CD4-positive, CD25-positive, alpha-beta regulatory T cell (primary cell): Measurements from ENCODE around the gene STAT3. TPM values are rescaled to one million over a fixed set of nuclear protein-coding genes. Genes with fewer than 3 reads are reported as not detected.
"Not testable (repeated sequence)": the region's sequence is repeated elsewhere in the genome, so short reads cannot be mapped to it uniquely, and the experiment has no call there.

Source experiments
- ATAC-seq, 2 donors: fragments of 150-1000 bp; cut with Tn5 transposase; one replicate each; pipeline ENCODE4 v1.10.0; 2021; ENCODE audit warnings: low read depth in 2 of 2, moderate number of reproducible peaks in 2 of 2, moderate library complexity in 1 of 2
- DNase-seq, 3 donors: peaks; one replicate each; pipeline versions ENCODE4 v3.0.0 to v3.0.0-alpha.2; 2012 to 2022; ENCODE audit warnings: mixed read lengths in 1 of 3
- H3K27ac ChIP-seq: one replicate; pipeline ENCODE4 v1.7.0; 2013; ENCODE audit warnings: mild to moderate bottlenecking, low read length; ENCODE audit not compliant: insufficient read depth, poor library complexity, severe bottlenecking
- H3K27me3 ChIP-seq: one replicate; pipeline ENCODE4 v1.7.0; 2013; ENCODE audit warnings: low read length; ENCODE audit not compliant: control insufficient read depth, insufficient read depth
- H3K36me3 ChIP-seq: one replicate; pipeline ENCODE4 v1.7.0; 2013; ENCODE audit warnings: mild to moderate bottlenecking, low read length, moderate library complexity; ENCODE audit not compliant: control insufficient read depth, insufficient read depth
- H3K4me1 ChIP-seq: 2 replicates; pipeline ENCODE4 v1.7.0; 2013; ENCODE audit warnings: mild to moderate bottlenecking, low read length; ENCODE audit not compliant: insufficient read depth, control insufficient read depth, poor library complexity, severe bottlenecking
- H3K4me3 ChIP-seq: one replicate; pipeline ENCODE4 v1.7.0; 2013; ENCODE audit warnings: low read depth, mild to moderate bottlenecking, low read length, moderate library complexity
- H3K9me3 ChIP-seq, 2 experiments: 1 replicate in 1 of 2; 2 replicates in 1 of 2; pipeline ENCODE4 v1.7.0; 2013; ENCODE audit warnings: low read length in 2 of 2, mild to moderate bottlenecking in 1 of 2, moderate library complexity in 1 of 2; ENCODE audit not compliant: control insufficient read depth in 2 of 2
- H3K27ac Mint-ChIP-seq, 3 donors: one replicate each; pipeline ENCODE4 v1.8.0; 2020 to 2022; ENCODE audit warnings: mild to moderate bottlenecking in 3 of 3, mixed read lengths in 3 of 3, moderate library complexity in 2 of 3
- H3K27me3 Mint-ChIP-seq: one replicate; pipeline ENCODE4 v1.8.0; 2022; ENCODE audit warnings: mild to moderate bottlenecking, mixed read lengths
- H3K36me3 Mint-ChIP-seq: one replicate; pipeline ENCODE4 v1.8.0; 2020; ENCODE audit warnings: mixed read lengths
- H3K4me1 Mint-ChIP-seq, 4 donors: one replicate each; pipeline ENCODE4 v1.8.0; 2020 to 2022; ENCODE audit warnings: mixed read lengths in 4 of 4, mild to moderate bottlenecking in 1 of 4
- H3K4me3 Mint-ChIP-seq, 4 donors: one replicate each; pipeline ENCODE4 v1.8.0; 2020 to 2022; ENCODE audit warnings: mild to moderate bottlenecking in 4 of 4, mixed read lengths in 4 of 4, moderate library complexity in 3 of 4
- H3K9me3 Mint-ChIP-seq, 7 donors: one replicate each; pipeline ENCODE4 v1.8.0; 2020 to 2022; ENCODE audit warnings: mixed read lengths in 7 of 7, mild to moderate bottlenecking in 3 of 7, moderate library complexity in 2 of 7
- polyA plus RNA-seq, 4 donors: library from polyadenylated mRNA; unstranded; fragments of 300-500 nt; fragmentation: Illumina TruSeq; gene quantifications; one replicate each; pipeline ENCODE4 v1.2.3, GENCODE V29; 2021
- total RNA-seq: library from RNA; stranded (reverse); gene quantifications from one replicate; pipeline ENCODE4 v1.2.3, GENCODE V29; 2022

The STAT3 gene
- total and polyA plus RNA-seq, 5 donors from 2014 or later: 100 to 262 (median 122) TPM

- Histone ChIP-seq H3K27me3 (no peaks in the 10 kb centered on the region), H3K36me3 (peaks cover 8% of the 10 kb centered on the region), H3K9me3 (no peaks in the 10 kb centered on the region), H3K27ac (no peak overlapping the region), H3K4me1 (peaks cover 11% of the 10 kb centered on the region), H3K4me3 (no peak overlapping the region)
- H3K9me3 Mint-ChIP-seq: peaks cover 0 to 4% (median 0%) of the 10 kb centered on the region in 7 donors
- H3K27ac Mint-ChIP-seq: no peak overlapping the region
- H3K4me1 Mint-ChIP-seq: peaks cover 27 to 58% (median 45%) of the 10 kb centered on the region in 4 donors
- DNase-seq (no peak), ATAC-seq (no peak)
- peaks cover 13% of the 10 kb centered on the region for H3K36me3 Mint-ChIP-seq
- no peaks in the 10 kb centered on the region for H3K27me3 Mint-ChIP-seq
- no peak overlapping the region for H3K4me3 Mint-ChIP-seq
Observed at GRCh38 chr17:42372142-42372541, 16.1 kb downstream of the STAT3 start.

- peaks cover 10% of the 10 kb centered on the region for H3K4me1 ChIP-seq
- H3K4me3 Mint-ChIP-seq: peak overlapping the region in 1 of 4 donors; percentile 11
- peak overlapping the region in 1 of 3 donors; percentile 26 for H3K27ac Mint-ChIP-seq
Observed at GRCh38 chr17:42368797-42369561, 19.3 kb downstream of the STAT3 start.

GRCh38 chr17:42368310-42368709, 19.9 kb downstream of the STAT3 start:
- Mint-ChIP-seq H3K4me3 (peak overlapping the region in 1 of 4 donors; percentile 15), H3K36me3 (peaks cover 25% of the 10 kb centered on the region), H3K4me1 (peaks cover 26 to 66% (median 57%) of the 10 kb centered on the region in 4 donors)
- H3K27me3 Mint-ChIP-seq, H3K4me3 ChIP-seq, H3K27me3 ChIP-seq, H3K9me3 Mint-ChIP-seq, H3K27ac ChIP-seq, ATAC-seq, H3K27ac Mint-ChIP-seq, H3K9me3 ChIP-seq, H3K36me3 ChIP-seq, DNase-seq: not testable (repeated sequence)
- peaks cover 12% of the 10 kb centered on the region for H3K4me1 ChIP-seq

More at GRCh38 chr17:42368797-42369561, 19.3 kb downstream of the STAT3 start:
- not testable (repeated sequence) for H3K9me3 Mint-ChIP-seq, H3K36me3 ChIP-seq, H3K9me3 ChIP-seq, H3K4me3 ChIP-seq, DNase-seq, H3K27ac ChIP-seq, H3K27me3 ChIP-seq, ATAC-seq, H3K27me3 Mint-ChIP-seq
- H3K4me1 Mint-ChIP-seq: peaks cover 23 to 60% (median 53%) of the 10 kb centered on the region in 4 donors
- H3K36me3 Mint-ChIP-seq: peaks cover 25% of the 10 kb centered on the region

- H3K4me1 ChIP-seq: peaks cover 30% of the 10 kb centered on the region
- not testable (repeated sequence) for H3K9me3 ChIP-seq, H3K27me3 Mint-ChIP-seq, H3K9me3 Mint-ChIP-seq, H3K4me3 ChIP-seq, H3K27me3 ChIP-seq, DNase-seq, H3K36me3 ChIP-seq, ATAC-seq, H3K27ac ChIP-seq
- Mint-ChIP-seq H3K4me3 (peak overlapping the region in 2 of 4 donors; percentile 23 to 50), H3K27ac (peak overlapping the region in 2 of 3 donors; percentile 57 to 67), H3K36me3 (peaks cover 25% of the 10 kb centered on the region), H3K4me1 (peaks cover 38 to 80% (median 70%) of the 10 kb centered on the region in 4 donors)
Observed at GRCh38 chr17:42366176-42367023, 21.8 kb downstream of the STAT3 start.

- H3K4me1 Mint-ChIP-seq: peaks cover 34 to 81% (median 70%) of the 10 kb centered on the region in 4 donors
- no peak overlapping the region for H3K27ac ChIP-seq
- peaks cover 6% of the 10 kb centered on the region for H3K36me3 ChIP-seq
- H3K27me3 ChIP-seq: no peaks in the 10 kb centered on the region
- H3K4me1 ChIP-seq: peaks cover 30% of the 10 kb centered on the region
- DNase-seq: no peak
- peaks cover 20% of the 10 kb centered on the region for H3K36me3 Mint-ChIP-seq
- no peaks in the 10 kb centered on the region for H3K9me3 ChIP-seq
- no peak overlapping the region for H3K4me3 ChIP-seq
- no peaks in the 10 kb centered on the region for H3K27me3 Mint-ChIP-seq
- peaks cover 0 to 2% (median 0%) of the 10 kb centered on the region in 7 donors for H3K9me3 Mint-ChIP-seq
- peak overlapping the region; percentile 49 to 60 (median 52) for H3K27ac Mint-ChIP-seq
- H3K4me3 Mint-ChIP-seq: peak overlapping the region in 3 of 4 donors; percentile 1 to 53 (median 44)
- ATAC-seq: no peak
Observed at GRCh38 chr17:42365136-42365535, 23.1 kb downstream of the STAT3 start.

GRCh38 chr17:42363767-42364585, 24.3 kb downstream of the STAT3 start:
- Histone ChIP-seq H3K27ac (no peak overlapping the region), H3K4me1 (peaks cover 30% of the 10 kb centered on the region), H3K27me3 (no peaks in the 10 kb centered on the region), H3K9me3 (no peaks in the 10 kb centered on the region), H3K36me3 (peaks cover 10% of the 10 kb centered on the region), H3K4me3 (no peak overlapping the region)
- peak overlapping the region in 2 of 3 donors; percentile 52 to 70 for H3K27ac Mint-ChIP-seq
- H3K4me3 Mint-ChIP-seq: peak overlapping the region in 3 of 4 donors; percentile 1 to 64 (median 3)
- H3K36me3 Mint-ChIP-seq: peaks cover 21% of the 10 kb centered on the region
- ATAC-seq (no peak), DNase-seq (no peak)
- H3K27me3 Mint-ChIP-seq: no peaks in the 10 kb centered on the region
- peaks cover 34 to 82% (median 73%) of the 10 kb centered on the region in 4 donors for H3K4me1 Mint-ChIP-seq
- H3K9me3 Mint-ChIP-seq: peaks cover 0 to 2% (median 0%) of the 10 kb centered on the region in 7 donors

GRCh38 chr17:42363231-42363630, 25.0 kb downstream of the STAT3 start:
- Mint-ChIP-seq H3K27me3 (no peaks in the 10 kb centered on the region), H3K36me3 (peaks cover 21% of the 10 kb centered on the region), H3K4me3 (peak overlapping the region in 3 of 4 donors; percentile 31 to 60 (median 51)), H3K27ac (peak overlapping the region; percentile 52 to 82 (median 59)), H3K9me3 (peaks cover 0 to 2% (median 0%) of the 10 kb centered on the region in 7 donors), H3K4me1 (peaks cover 34 to 81% (median 73%) of the 10 kb centered on the region in 4 donors)
- ATAC-seq: no peak
- Histone ChIP-seq H3K4me3 (no peak overlapping the region), H3K9me3 (no peaks in the 10 kb centered on the region), H3K4me1 (peaks cover 26% of the 10 kb centered on the region), H3K27ac (no peak overlapping the region), H3K27me3 (no peaks in the 10 kb centered on the region), H3K36me3 (peaks cover 10% of the 10 kb centered on the region)
- no peak for DNase-seq
